ENCODE results near the gene TUBB6. TPM values are rescaled to one million over a fixed set of nuclear protein-coding genes. Genes with fewer than 3 reads are reported as not detected.

TUBB6 gene
- total RNA-seq, 1 experiment from 2014 or later, result 42.2 TPM

DNA sequence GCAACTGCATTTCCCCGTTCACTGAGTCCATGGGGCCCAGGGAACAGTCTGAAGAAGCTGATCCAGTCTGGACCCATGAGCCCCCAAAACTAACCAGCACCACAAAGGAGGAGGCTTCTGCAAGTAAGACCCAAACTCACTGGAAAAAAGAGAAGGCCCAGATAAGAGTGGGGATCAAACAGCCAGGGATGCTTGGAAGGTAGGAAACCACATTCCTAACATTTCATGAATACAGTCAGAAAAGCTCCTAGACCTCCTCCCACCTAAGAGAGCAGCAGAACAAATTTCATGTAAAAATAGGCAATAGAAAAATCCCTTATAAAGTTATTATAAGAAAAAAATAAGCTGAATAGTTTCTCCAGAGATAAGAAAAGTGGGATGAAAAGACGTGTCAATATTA, 30.3 kb downstream of the TUBB6 start:
- TF ChIP-seq, protein P1, sequence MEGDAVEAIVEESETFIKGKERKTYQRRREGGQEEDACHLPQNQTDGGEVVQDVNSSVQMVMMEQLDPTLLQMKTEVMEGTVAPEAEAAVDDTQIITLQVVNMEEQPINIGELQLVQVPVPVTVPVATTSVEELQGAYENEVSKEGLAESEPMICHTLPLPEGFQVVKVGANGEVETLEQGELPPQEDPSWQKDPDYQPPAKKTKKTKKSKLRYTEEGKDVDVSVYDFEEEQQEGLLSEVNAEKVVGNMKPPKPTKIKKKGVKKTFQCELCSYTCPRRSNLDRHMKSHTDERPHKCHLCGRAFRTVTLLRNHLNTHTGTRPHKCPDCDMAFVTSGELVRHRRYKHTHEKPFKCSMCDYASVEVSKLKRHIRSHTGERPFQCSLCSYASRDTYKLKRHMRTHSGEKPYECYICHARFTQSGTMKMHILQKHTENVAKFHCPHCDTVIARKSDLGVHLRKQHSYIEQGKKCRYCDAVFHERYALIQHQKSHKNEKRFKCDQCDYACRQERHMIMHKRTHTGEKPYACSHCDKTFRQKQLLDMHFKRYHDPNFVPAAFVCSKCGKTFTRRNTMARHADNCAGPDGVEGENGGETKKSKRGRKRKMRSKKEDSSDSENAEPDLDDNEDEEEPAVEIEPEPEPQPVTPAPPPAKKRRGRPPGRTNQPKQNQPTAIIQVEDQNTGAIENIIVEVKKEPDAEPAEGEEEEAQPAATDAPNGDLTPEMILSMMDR (conservative IDR thresholded peaks at IDR 0.05), result no peak
- Histone ChIP-seq H3K79me2 (ENCODE audit: low read depth) (no peaks in the 10 kb centered on the region), H3K27ac (no peak overlapping the region), H3K9me2 (ENCODE audit: insufficient read depth) (no peaks in the 10 kb centered on the region), H3K36me3 (ENCODE audit: low read depth) (peaks cover 28% of the 10 kb centered on the region), H3K4me1 (replicated peaks; ENCODE audit: insufficient read depth) (peaks cover 32% of the 10 kb centered on the region), H3K4me3 (no peak overlapping the region), H3F3A (ENCODE audit: insufficient read depth, low read depth) (peaks cover 36% of the 10 kb centered on the region), H3K9me3 (ENCODE audit: insufficient read depth, low read depth) (no peaks in the 10 kb centered on the region), H3K27me3 (ENCODE audit: insufficient read depth, low read depth) (no peaks in the 10 kb centered on the region), H2AFZ (no peak overlapping the region), H4K20me1 (ENCODE audit: insufficient read depth) (peaks cover 51% of the 10 kb centered on the region), H3K4me2 (no peak overlapping the region)
- DNase-seq, result no peak
- intact Hi-C loops (cut with micrococcal nuclease; ENCODE audit: unreplicated experiment), result no loop called here
- ChIA-PET CTCF (no interaction called here), POLR2A (ENCODE audit: unreplicated experiment) (interaction anchor here (0.6 kb wide), 1 partner anchor 652 kb away, joined by 4 read pairs; no protein-coding TSS in a partner anchor)
- no TSS peak for BruUV-seq (replicated peaks)

DNA sequence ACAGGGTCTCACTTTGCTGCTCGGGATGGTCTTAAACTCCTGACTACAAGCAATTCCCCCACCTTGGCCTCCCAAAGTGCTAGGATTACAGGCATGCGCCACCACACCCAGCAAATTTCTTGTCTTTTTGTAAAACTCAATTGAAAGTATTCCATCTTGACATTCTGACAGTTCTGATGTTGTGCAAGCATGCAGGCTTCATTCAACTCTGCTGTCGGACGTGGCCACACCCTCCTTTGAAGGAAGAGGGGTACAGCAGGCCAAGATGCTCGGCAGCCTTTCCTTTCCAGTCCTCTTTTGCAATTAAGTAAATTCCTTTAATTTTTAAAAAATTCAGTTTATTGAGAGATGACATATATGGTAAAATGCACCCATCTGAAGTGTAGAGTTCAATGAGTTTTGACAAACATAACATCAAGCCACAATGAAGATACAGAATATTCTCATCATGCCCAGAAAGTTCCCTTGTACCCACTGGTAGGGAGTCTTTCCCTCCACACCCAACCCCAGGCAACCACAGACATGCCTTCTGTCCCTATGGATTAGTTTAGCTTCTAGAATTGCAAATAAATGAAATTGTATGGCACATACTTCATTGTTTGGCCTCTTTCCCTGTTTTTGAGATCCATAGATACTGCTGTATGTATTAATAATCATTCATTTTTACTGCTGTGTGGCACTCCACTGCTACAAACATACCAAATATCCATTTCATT, 33.1 kb downstream of the TUBB6 start:
- Histone ChIP-seq H4K20me1 (ENCODE audit: insufficient read depth) (peaks cover 35% of the 10 kb centered on the region), H3K27ac (no peak overlapping the region), H3K36me3 (ENCODE audit: low read depth) (peaks cover 21% of the 10 kb centered on the region), H3F3A (ENCODE audit: insufficient read depth, low read depth) (peaks cover 32% of the 10 kb centered on the region), H3K9me2 (ENCODE audit: insufficient read depth) (no peaks in the 10 kb centered on the region), H3K4me3 (no peak overlapping the region), H3K79me2 (ENCODE audit: low read depth) (no peaks in the 10 kb centered on the region), H3K4me2 (no peak overlapping the region), H2AFZ (no peak overlapping the region), H3K27me3 (ENCODE audit: insufficient read depth, low read depth) (no peaks in the 10 kb centered on the region), H3K4me1 (replicated peaks; ENCODE audit: insufficient read depth) (peaks cover 16% of the 10 kb centered on the region), H3K9me3 (ENCODE audit: insufficient read depth, low read depth) (no peaks in the 10 kb centered on the region)
- no peak for DNase-seq
- intact Hi-C loops (cut with micrococcal nuclease; ENCODE audit: unreplicated experiment), result no loop called here
- POLR2A ChIA-PET (ENCODE audit: unreplicated experiment), result interaction anchor here (0.6 to 0.7 kb wide), 2 partner anchors 52 to 865 kb away, joined by 4 to 10 read pairs; no protein-coding TSS in a partner anchor
- CTCF ChIA-PET, result no interaction called here
- BruUV-seq (replicated peaks), result no TSS peak
- TF ChIP-seq, protein P1 (conservative IDR thresholded peaks at IDR 0.05), result no peak
- no peak for TF ChIP-seq EZH2 (IDR thresholded peaks at IDR 0.05; ENCODE audit: low read depth)

DNA sequence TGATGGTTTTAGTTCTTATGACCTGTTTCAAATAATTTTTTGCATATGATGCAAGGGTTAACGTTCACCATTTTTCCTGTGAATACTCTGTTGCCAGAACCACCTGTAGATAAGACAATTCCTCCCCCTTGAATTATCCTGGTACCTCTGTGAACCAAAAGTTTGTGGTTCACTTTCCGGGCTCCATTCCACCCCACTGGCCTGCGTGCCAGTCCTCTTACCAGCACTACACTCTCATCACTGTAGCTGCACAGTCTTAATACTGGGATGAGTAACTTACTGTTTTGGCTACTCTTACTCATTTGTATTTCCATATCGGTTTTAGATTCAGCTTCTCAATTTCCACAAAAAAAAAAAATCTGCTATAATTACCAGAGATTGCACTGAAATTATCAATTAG, 34.6 kb downstream of the TUBB6 start:
- BruUV-seq (replicated peaks), result no TSS peak
- Histone ChIP-seq H2AFZ (no peak overlapping the region), H3K79me2 (ENCODE audit: low read depth) (no peaks in the 10 kb centered on the region), H3K27ac (no peak overlapping the region), H3F3A (ENCODE audit: insufficient read depth, low read depth) (peaks cover 17% of the 10 kb centered on the region), H3K9me3 (ENCODE audit: insufficient read depth, low read depth) (no peaks in the 10 kb centered on the region), H3K4me2 (no peak overlapping the region), H3K27me3 (ENCODE audit: insufficient read depth, low read depth) (no peaks in the 10 kb centered on the region), H3K9me2 (ENCODE audit: insufficient read depth) (no peaks in the 10 kb centered on the region), H3K4me3 (no peak overlapping the region), H3K4me1 (replicated peaks; ENCODE audit: insufficient read depth) (peaks cover under 1% of the 10 kb centered on the region; the same call in 1 of the 2 replicates), H3K36me3 (ENCODE audit: low read depth) (peaks cover 23% of the 10 kb centered on the region), H4K20me1 (ENCODE audit: insufficient read depth) (peaks cover 23% of the 10 kb centered on the region)
- intact Hi-C loops (cut with micrococcal nuclease; ENCODE audit: unreplicated experiment), result no loop called here
- no peak for DNase-seq
- ChIA-PET CTCF (interaction anchor here (0.6 kb wide), 1 partner anchor 859 kb away, joined by 4 read pairs; no protein-coding TSS in a partner anchor), POLR2A (ENCODE audit: unreplicated experiment) (interaction anchor here (0.6 kb wide), 1 partner anchor 80 kb away, joined by 10 read pairs; no protein-coding TSS in a partner anchor)
- TF ChIP-seq, protein P1 (conservative IDR thresholded peaks at IDR 0.05), result no peak
- no peak for TF ChIP-seq EZH2 (IDR thresholded peaks at IDR 0.05; ENCODE audit: low read depth)
